Stimulated activated CD8-positive, alpha-beta memory T cell treated with anti-CD3 and anti-CD28 coated beads, Interleukin-4, amount 100 ng/mL, for 48 hours (primary cell): ENCODE results near the gene PRDM13.
"Not testable (repeated sequence)": the region's sequence is repeated elsewhere in the genome, so short reads cannot be mapped to it uniquely, and the experiment has no call there.

Source experiments
- DNase-seq: peaks from one replicate; pipeline ENCODE4 v3.0.0-alpha.2; 2020

The PRDM13 gene

GRCh38 chr6:99604166-99605073 is 2.2 kb upstream of the PRDM13 start:
- no peak for DNase-seq

GRCh38 chr6:99605074-99605734 is 1.4 kb upstream of the PRDM13 start:
- DNase-seq = peak; percentile 26

GRCh38 chr6:99605911-99606655 is 550 bp upstream of the PRDM13 start:
- no peak for DNase-seq

GRCh38 chr6:99607416-99608036 is 893 bp downstream of the PRDM13 start:
- DNase-seq = no peak

GRCh38 chr6:99608059-99608885 is 1.6 kb downstream of the PRDM13 start:
- no peak for DNase-seq

GRCh38 chr6:99608886-99609482 is 2.4 kb downstream of the PRDM13 start:
- DNase-seq = no peak

- DNase-seq = no peak
Observed at GRCh38 chr6:99609905-99610489, 3.4 kb downstream of the PRDM13 start.

- no peak for DNase-seq
Observed at GRCh38 chr6:99611148-99611547, 4.5 kb downstream of the PRDM13 start.

- DNase-seq = peak; percentile 25
Observed at GRCh38 chr6:99612551-99613408, 6.1 kb downstream of the PRDM13 start.

GRCh38 chr6:99613409-99613704 is 6.7 kb downstream of the PRDM13 start:
- DNase-seq = peak; percentile 66

GRCh38 chr6:99613705-99614429 is 7.2 kb downstream of the PRDM13 start:
- peak; percentile 37 for DNase-seq

GRCh38 chr6:99614430-99615186 is 8.0 kb downstream of the PRDM13 start:
- peak; percentile 39 for DNase-seq

GRCh38 chr6:99617131-99617530 is 10.5 kb downstream of the PRDM13 start:
- DNase-seq = no peak

- DNase-seq = no peak
Observed at GRCh38 chr6:99618649-99619408, 12.2 kb downstream of the PRDM13 start.

GRCh38 chr6:99619409-99619762 is 12.8 kb downstream of the PRDM13 start:
- DNase-seq = no peak

GRCh38 chr6:99622044-99622443 is 15.4 kb downstream of the PRDM13 start:
- DNase-seq = not testable (repeated sequence)

GRCh38 chr6:99629293-99629692 is 22.7 kb downstream of the PRDM13 start:
- DNase-seq = no peak

- DNase-seq = no peak
Observed at GRCh38 chr6:99637629-99638028, 31.0 kb downstream of the PRDM13 start.
